ENCODE measurements around the gene DPCD. TPM values are rescaled to one million over a fixed set of nuclear protein-coding genes. Genes with fewer than 3 reads are reported as not detected.

The DPCD gene
- polyA plus RNA-seq, 1 of the 3 experiments (the other 2 are of a cell fraction) = 106 TPM

- Histone ChIP-seq H3F3A (replicated peaks; ENCODE audit: insufficient read depth) (no peaks in the 10 kb centered on the region), H3K9me2 (no peaks in the 10 kb centered on the region), H2AFZ (ENCODE audit: low read depth) (no peak overlapping the region), H3K27me3 (ENCODE audit: insufficient read depth) (no peaks in the 10 kb centered on the region), H3K4me2 (no peak overlapping the region), H3K9me3 (no peaks in the 10 kb centered on the region), H3K79me2 (ENCODE audit: insufficient read depth) (no peaks in the 10 kb centered on the region), H3K4me1 (ENCODE audit: control insufficient read depth in 1 of 2, insufficient read depth in 2 of 2, low read depth in 1 of 2, low read length in 1 of 2) (peaks cover 0 to 6% of the 10 kb centered on the region in 2 experiments; a peak in 1 of 4 replicates), H3K36me3 (replicated peaks in 1 of 2; ENCODE audit: control insufficient read depth in 1 of 2, insufficient read depth in 2 of 2, low read length in 1 of 2) (peaks cover 0 to 10% of the 10 kb centered on the region in 2 experiments), H4K20me1 (ENCODE audit: insufficient read depth) (no peaks in the 10 kb centered on the region), H3K4me3 (ENCODE audit: low read depth in 2 of 2, low read length in 1 of 2) (no peak overlapping the region), H3K27ac (ENCODE audit: low read depth in 2 of 2, low read length in 1 of 2) (no peak overlapping the region), H3K9ac (no peak overlapping the region)
- ChIA-PET POLR2A (no interaction called here), CTCF (interaction anchor here (1.6 to 2.8 kb wide), 3 partner anchors 14 to 151 kb away, joined by 4 to 11 read pairs (median 5); no protein-coding TSS in a partner anchor)
- 88% methylated on average over 13 of the region's 13 CpGs for WGBS (ENCODE audit: low lambda C conversion rate)
- DNase-seq = no peak
- TF ChIP-seq YY1 (IDR thresholded peaks at IDR 0.05; ENCODE audit: low read depth) = no peak
- TF ChIP-seq POLR2AphosphoS5 (IDR thresholded peaks at IDR 0.05; ENCODE audit: low read depth, low read length) = no peak
- no peak for TF ChIP-seq TAF1 (IDR thresholded peaks at IDR 0.05; ENCODE audit: borderline replicate concordance, low read depth, low read length)
- no peak for TF ChIP-seq MEF2A (IDR thresholded peaks at IDR 0.05; ENCODE audit: borderline replicate concordance, low read depth)
- TF ChIP-seq RCOR1 (IDR thresholded peaks at IDR 0.05; ENCODE audit: low read length) = no peak
- TF ChIP-seq RAD21 (IDR thresholded peaks at IDR 0.05; ENCODE audit: low read length) = no peak
- TF ChIP-seq EP300 (IDR thresholded peaks at IDR 0.05; ENCODE audit: borderline replicate concordance in 1 of 2, low read depth in 1 of 2, low read length in 1 of 2) = no peak
- no peak for TF ChIP-seq MXI1 (IDR thresholded peaks at IDR 0.05; ENCODE audit: low read depth, low read length)
- TF ChIP-seq GABPA (IDR thresholded peaks at IDR 0.05; ENCODE audit: low read depth) = no peak
- no peak for TF ChIP-seq ELF1 (IDR thresholded peaks at IDR 0.05)
- TF ChIP-seq FOXJ3 (CRISPR knock-in tag; IDR thresholded peaks at IDR 0.05) = no peak
- no peak for TF ChIP-seq EZH2phosphoT487 (IDR thresholded peaks at IDR 0.05; ENCODE audit: borderline replicate concordance, low read depth)
- TF ChIP-seq MAX (IDR thresholded peaks at IDR 0.05; ENCODE audit: low read depth) = no peak
- no peak for TF ChIP-seq SMC3 (IDR thresholded peaks at IDR 0.05; ENCODE audit: low read depth, low read length)
- TF ChIP-seq USF2 (IDR thresholded peaks at IDR 0.05; ENCODE audit: borderline replicate concordance, low read depth, low read length) = no peak
- no peak for TF ChIP-seq USF1 (IDR thresholded peaks at IDR 0.05; ENCODE audit: borderline replicate concordance, low read depth)
- TF ChIP-seq CHD2 (IDR thresholded peaks at IDR 0.05; ENCODE audit: low read length, partially characterized antibody) = no peak
- no peak for TF ChIP-seq TEAD4 (IDR thresholded peaks at IDR 0.05; ENCODE audit: borderline replicate concordance, insufficient read depth)
- TF ChIP-seq TCF12 (IDR thresholded peaks at IDR 0.05) = no peak
Measured at GRCh38 chr10:101629837-101630632, 41.9 kb downstream of the DPCD start.

Measured in SK-N-SH (cell line).